Measurements from ENCODE around the gene KCNH5.
"Not testable (repeated sequence)": the region's sequence is repeated elsewhere in the genome, so short reads cannot be mapped to it uniquely, and the experiment has no call there.

Gene KCNH5

GRCh38 chr14:62864588-62864987 is 180.7 kb downstream of the KCNH5 start:
- no peak for DNase-seq

GRCh38 chr14:62858011-62858410 is 187.2 kb downstream of the KCNH5 start:
- DNase-seq, result not testable (repeated sequence)

- DNase-seq, result no peak
Observed at GRCh38 chr14:62854951-62855350, 190.3 kb downstream of the KCNH5 start.

DNA sequence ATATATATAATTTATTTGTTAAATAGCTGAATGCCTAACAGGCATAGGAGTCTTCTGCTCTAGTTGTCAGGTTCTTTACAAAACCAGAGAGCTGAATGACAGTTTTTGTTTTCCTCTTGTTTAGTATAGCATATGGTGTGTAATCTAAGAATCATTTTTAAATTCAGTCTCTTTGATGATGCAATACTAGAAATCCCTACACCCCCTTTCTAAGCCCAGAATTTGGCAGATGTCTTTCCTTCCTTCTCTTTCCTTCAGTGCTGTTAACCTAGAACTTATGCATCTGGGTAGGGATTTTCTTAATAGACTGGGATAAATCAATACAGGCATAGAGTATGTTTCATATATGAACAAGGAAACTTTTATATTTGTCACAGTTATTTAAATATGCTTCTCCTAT is 198.1 kb downstream of the KCNH5 start:
- no peak for DNase-seq

DNA sequence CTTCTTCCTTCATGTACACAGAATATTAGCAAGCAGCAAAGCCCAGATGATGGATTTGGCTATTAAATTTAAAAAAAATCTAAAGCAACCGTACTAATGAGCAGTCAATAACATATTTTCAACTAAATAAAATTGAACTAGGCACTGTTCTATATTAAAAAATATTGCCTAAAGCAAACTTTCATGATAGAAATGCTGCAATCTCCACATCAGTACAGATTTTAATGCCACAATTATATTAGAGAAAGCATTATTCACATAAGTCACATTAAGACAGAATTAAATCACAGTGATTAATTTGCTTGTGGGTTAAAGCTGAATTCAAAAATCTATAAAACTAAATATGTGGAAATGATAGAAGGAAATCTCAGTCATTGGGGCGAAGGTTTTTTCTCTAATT is 200.7 kb downstream of the KCNH5 start:
- DNase-seq, result no peak

GRCh38 chr14:62824086-62824485 is 221.2 kb downstream of the KCNH5 start:
- DNase-seq, result no peak

DNA sequence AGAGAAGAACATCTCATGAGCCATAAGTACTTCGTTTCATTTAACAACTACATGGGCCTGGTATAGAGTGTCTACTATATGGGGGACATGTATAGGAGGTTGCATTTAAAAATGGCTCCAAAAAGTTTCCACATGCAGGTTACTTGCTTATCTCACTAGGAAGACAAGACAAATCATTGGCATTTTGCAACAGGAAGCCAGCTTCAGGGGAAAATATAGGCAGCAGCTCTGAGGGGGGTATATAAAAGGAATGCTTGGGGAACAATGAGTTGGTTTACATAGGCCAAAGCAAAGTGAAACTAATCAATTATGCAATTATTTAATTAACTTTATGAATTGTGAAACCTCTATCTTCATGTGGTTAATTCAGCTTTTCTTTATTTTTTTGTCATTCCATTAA is 225.3 kb downstream of the KCNH5 start:
- DNase-seq, result no peak

GRCh38 chr14:62807636-62808035 is 237.6 kb downstream of the KCNH5 start:
- no peak for DNase-seq

GRCh38 chr14:62800577-62800976 is 244.7 kb downstream of the KCNH5 start:
- no peak for DNase-seq

GRCh38 chr14:62796431-62796830 is 248.8 kb downstream of the KCNH5 start:
- no peak for DNase-seq

GRCh38 chr14:62792578-62792977 is 252.7 kb downstream of the KCNH5 start:
- no peak for DNase-seq

DNA sequence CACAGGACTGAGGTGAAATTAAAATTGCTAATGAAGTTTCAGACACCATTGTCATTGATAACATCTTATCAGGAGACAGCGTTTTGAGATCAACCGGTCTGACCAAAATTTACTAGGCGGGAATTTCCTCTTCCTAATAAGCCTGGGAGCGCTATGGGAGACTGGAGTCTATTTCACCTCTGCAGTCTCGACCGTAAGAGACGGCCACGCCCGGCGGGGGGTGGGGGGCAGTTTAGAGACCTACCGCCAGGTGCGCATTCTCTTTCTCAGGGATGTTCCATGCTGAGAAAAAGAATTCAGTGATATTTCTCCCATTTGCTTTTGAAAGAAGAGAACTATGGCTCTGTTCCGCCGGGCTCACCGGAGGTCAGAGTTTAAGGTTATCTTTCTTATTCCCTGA is 263.9 kb downstream of the KCNH5 start:
- DNase-seq, result not testable (repeated sequence)

- DNase-seq, result no peak
Observed at GRCh38 chr14:62778852-62779251, 266.4 kb downstream of the KCNH5 start.

DNA sequence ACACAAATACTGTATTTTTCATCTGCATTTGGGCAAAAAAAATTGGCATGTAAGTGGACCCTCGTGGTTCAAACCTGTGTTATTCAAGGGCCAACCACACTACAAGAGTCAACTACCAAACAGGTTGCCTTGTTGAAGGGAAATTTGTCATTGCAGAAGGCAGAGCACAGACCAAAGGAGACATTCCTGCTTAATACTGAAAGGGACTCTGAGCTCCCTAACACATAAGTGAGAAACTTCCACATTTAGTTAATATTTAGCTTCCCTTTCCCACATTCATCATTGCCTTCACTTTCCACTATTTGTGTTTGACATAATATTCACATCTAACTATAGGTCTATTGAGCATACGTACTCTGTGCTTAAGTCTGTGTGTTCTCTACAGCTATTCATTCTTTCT is 266.9 kb downstream of the KCNH5 start:
- DNase-seq, result no peak

DNA sequence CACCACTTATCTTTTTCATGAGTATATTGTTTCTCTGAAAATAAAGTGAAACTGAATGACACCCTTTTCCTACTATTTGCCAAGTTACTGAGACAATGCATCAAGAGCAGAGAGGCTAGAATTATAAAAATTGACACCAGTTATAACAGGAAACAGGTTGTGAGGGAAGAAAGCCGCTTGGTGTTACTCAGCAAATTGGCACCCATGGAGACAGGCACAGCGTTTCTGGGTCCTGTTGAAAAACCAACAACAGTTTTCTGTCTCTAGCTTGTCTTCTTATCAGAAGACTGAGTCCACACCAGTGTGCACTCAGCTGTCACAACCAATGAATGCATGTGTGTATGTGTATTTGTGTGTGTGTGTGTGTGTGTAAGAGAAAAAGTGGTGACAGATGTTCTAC is 267.7 kb downstream of the KCNH5 start:
- no peak for DNase-seq

DNA sequence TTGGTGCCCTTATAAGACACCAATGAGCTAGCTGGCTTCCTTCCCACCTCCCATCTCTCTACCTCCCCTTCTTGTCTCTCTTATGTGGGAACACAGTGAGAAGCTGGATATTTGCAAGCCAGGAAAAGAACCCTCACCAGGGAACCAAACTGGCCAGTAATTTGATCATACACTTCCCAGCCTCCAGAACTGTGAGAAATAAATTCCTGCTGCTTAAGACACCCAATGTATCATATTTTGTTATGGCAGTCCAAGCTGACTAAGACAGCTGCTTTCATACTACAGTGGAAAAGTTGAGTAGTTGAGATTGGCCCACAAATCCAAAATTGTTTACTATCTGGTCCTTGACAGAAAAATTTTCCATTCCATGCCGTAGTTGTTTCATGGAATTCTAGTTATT is 269.0 kb downstream of the KCNH5 start:
- no peak for DNase-seq

DNA sequence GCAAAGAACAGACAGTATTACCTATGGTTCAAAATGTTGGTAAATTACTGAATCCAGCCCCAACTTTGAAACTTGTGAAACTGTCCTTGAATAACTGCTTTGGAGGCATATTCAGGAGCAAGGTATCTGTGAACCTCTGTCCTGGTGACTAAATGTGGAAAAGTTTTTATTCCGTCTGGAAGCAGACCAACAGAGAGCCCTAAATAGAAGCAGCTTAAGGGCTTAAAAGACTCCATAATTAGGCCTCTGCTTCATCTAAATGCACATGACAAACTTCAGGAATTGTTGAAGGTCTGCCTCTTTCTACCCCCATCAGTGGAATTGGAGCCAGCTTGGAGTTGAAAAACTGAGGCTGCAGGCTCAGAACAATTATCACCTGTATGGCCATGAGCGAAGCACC is 276.5 kb downstream of the KCNH5 start:
- DNase-seq, result no peak

GRCh38 chr14:62763951-62764350 is 281.3 kb downstream of the KCNH5 start:
- no peak for DNase-seq

- DNase-seq, result no peak
Observed at GRCh38 chr14:62759796-62760195, 285.5 kb downstream of the KCNH5 start.

GRCh38 chr14:62746881-62747280 is 298.4 kb downstream of the KCNH5 start:
- not testable (repeated sequence) for DNase-seq

GRCh38 chr14:62745496-62745895 is 299.8 kb downstream of the KCNH5 start:
- DNase-seq, result no peak

DNA sequence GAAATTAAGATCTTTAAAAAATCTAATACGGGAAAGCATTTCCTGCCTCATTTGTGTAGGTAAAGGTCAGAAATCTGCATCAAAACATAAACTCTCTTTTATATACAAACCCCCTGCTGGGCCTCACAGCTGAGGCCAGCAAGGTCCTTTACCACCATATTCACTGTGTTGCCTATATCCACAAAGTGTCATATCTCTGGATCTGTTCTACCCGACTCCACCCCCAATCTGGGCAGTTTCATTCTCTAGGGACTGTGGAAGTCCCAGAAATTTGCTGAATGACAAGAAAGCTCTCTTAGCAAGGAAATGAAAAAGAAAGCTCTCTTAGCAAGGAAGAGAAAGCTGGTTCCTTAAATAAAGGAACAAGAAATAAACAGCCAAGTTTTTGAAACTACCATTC is 301.7 kb downstream of the KCNH5 start:
- no peak for DNase-seq

GRCh38 chr14:62743118-62743517 is 302.1 kb downstream of the KCNH5 start:
- DNase-seq, result no peak

DNA sequence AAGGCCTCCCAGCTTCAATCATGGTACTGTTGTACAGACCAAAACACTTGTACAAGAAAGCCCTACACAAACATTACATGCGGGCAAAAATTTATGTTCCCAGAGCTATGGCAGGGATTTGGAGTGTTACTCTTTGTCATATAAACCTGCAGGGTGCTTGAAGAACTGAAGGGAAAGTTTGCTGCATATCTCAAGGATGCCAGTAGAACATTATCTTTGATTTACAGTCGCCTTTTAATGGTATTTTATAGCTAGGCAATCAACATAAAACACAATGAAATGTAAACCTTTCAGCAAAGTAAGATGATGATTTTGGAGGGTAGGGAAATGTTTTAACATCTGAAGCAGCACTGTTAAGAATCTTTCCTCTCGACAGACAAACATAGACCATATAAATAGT is 305.6 kb downstream of the KCNH5 start:
- no peak for DNase-seq

DNA sequence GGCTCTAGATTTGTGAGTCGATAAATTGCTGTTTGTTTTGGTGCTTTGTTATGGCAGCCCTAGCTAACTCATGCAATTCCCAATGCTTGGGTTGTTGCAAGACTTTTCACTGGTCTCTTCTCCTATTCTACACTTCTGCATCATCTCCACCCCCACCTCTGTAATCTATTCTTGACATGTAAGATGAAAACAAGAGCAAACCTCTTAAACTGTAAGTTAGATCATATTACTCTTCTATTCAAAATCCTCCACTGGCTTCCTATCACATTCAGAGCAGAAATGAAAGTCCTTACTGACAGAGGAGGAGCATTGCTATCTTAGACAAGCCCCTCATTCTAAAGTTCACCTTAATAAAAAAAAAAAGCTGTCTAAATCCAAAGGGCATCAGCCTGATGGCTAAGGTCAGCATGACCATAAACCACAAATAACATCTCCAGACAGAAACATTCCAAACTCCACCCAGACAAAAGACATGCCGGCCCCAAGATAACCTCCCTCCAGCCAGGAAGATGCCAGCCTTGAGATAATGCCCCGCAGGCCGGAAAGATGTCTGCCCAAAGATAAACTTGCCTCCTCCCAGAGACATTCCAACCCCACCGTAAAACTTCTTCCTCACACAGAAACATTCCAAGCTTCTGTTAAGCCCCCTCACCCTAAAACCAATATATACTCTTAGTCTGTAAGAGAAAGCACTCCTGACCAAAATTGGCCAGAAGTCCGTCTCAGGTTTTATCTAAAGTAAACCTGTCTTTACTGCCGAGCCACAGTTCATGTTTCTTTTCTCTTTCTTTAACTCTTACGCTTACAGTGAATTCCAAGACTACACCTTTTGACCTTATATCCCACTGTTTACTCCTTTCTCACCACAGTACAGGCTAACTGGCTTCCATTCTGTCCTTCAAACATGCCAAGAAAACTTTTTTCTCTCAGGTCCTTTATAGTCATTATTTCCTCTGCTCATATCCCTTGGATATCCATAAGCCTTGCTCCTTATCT is 308.9 kb downstream of the KCNH5 start:
- no peak for DNase-seq

Data from bone marrow (tissue), 2 donors.